AG10803 (cell line): ENCODE results near the gene LINGO1.

ENCODE experiments used
- DNase-seq: peaks from one replicate; pipeline ENCODE4 v3.0.0; 2010; ENCODE audit warnings: low read depth
- H3K4me3 ChIP-seq: 2 replicates; pipeline ENCODE4 v1.5.1; 2011; ENCODE audit warnings: mild to moderate bottlenecking, low read length, control low read depth
- CTCF ChIP-seq: conservative IDR thresholded peaks from 2 replicates; pipeline ENCODE4 v1.5.1; 2011; ENCODE audit warnings: mild to moderate bottlenecking, low read length, control low read depth, inconsistent platforms

The LINGO1 gene

GRCh38 chr15:77615472-77615871 is 17.2 kb downstream of the LINGO1 start:
- DNase-seq = no peak
- no peak overlapping the region for H3K4me3 ChIP-seq
- no peak for TF ChIP-seq CTCF

- TF ChIP-seq CTCF = no peak
- H3K4me3 ChIP-seq = no peak overlapping the region
- no peak for DNase-seq
Observed at GRCh38 chr15:77614251-77614806, 18.4 kb downstream of the LINGO1 start.

- H3K4me3 ChIP-seq = no peak overlapping the region
- no peak for TF ChIP-seq CTCF
- DNase-seq = no peak
Observed at GRCh38 chr15:77613814-77614213, 18.9 kb downstream of the LINGO1 start.

- no peak for TF ChIP-seq CTCF
- no peak overlapping the region for H3K4me3 ChIP-seq
- no peak for DNase-seq
Observed at GRCh38 chr15:77612958-77613601, 19.6 kb downstream of the LINGO1 start.

- TF ChIP-seq CTCF = no peak
- H3K4me3 ChIP-seq = no peak overlapping the region
- DNase-seq = no peak
Observed at GRCh38 chr15:77611767-77612166, 20.9 kb downstream of the LINGO1 start.

GRCh38 chr15:77610731-77611130 is 22.0 kb downstream of the LINGO1 start:
- DNase-seq = no peak
- no peak for TF ChIP-seq CTCF
- no peak overlapping the region for H3K4me3 ChIP-seq

GRCh38 chr15:77609558-77609957 is 23.2 kb downstream of the LINGO1 start:
- no peak for TF ChIP-seq CTCF
- DNase-seq = no peak
- H3K4me3 ChIP-seq = no peak overlapping the region
